ENCODE data around the gene SLC46A2.

Gene SLC46A2

DNA sequence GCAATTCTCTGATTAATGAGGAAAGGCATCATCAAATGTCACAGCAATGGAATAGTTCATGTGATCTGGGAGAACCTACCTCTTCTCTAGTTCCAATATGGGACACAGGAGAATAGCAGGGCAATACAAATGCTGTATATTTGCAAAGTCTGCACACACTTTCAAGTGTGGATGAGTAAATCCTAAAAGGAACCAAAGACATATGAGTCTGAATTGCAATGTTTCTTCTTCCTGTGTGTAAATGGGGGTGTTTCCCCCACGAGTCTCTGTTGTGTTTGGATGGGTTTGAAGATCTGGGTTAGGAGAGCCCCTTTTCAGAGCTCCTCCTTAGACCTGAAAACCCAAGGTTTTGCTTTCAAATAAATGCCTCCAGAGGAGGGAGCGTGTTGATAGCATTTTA lies 26.9 kb downstream of the SLC46A2 start:
- TF ChIP-seq, protein P1, sequence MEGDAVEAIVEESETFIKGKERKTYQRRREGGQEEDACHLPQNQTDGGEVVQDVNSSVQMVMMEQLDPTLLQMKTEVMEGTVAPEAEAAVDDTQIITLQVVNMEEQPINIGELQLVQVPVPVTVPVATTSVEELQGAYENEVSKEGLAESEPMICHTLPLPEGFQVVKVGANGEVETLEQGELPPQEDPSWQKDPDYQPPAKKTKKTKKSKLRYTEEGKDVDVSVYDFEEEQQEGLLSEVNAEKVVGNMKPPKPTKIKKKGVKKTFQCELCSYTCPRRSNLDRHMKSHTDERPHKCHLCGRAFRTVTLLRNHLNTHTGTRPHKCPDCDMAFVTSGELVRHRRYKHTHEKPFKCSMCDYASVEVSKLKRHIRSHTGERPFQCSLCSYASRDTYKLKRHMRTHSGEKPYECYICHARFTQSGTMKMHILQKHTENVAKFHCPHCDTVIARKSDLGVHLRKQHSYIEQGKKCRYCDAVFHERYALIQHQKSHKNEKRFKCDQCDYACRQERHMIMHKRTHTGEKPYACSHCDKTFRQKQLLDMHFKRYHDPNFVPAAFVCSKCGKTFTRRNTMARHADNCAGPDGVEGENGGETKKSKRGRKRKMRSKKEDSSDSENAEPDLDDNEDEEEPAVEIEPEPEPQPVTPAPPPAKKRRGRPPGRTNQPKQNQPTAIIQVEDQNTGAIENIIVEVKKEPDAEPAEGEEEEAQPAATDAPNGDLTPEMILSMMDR (IDR thresholded peaks at IDR 0.05; ENCODE audit: control insufficient read depth, insufficient read depth, low read depth, low read length, missing control alignments), result no peak
- no peak overlapping the region for H3K4me3 ChIP-seq (ENCODE audit: control insufficient read depth, low read depth, low read length)
- no peak for DNase-seq (ENCODE audit: low read depth)

DNA sequence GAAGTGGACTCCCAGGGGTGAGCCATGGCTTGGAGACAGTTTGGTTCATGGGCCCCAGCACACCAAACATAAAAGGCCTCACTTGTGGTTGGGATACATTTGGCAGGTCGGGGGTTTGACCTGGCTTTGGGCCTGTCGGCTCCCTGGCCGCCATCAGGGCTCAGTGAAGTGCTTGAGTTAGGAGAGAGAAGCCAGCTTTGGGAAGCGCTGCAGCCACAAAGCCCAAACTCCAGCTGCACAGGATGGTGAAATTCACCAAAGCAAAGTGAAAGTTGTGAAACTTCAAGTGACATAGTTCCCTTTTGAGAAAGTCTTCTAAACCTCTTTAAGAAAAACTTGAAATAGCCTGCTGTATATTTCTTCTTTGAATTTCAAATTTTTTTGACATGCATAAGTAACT lies 27.5 kb downstream of the SLC46A2 start:
- no peak for DNase-seq (ENCODE audit: low read depth)
- TF ChIP-seq, protein P1 (IDR thresholded peaks at IDR 0.05; ENCODE audit: control insufficient read depth, insufficient read depth, low read depth, low read length, missing control alignments), result no peak
- no peak overlapping the region for H3K4me3 ChIP-seq (ENCODE audit: control insufficient read depth, low read depth, low read length)

DNA sequence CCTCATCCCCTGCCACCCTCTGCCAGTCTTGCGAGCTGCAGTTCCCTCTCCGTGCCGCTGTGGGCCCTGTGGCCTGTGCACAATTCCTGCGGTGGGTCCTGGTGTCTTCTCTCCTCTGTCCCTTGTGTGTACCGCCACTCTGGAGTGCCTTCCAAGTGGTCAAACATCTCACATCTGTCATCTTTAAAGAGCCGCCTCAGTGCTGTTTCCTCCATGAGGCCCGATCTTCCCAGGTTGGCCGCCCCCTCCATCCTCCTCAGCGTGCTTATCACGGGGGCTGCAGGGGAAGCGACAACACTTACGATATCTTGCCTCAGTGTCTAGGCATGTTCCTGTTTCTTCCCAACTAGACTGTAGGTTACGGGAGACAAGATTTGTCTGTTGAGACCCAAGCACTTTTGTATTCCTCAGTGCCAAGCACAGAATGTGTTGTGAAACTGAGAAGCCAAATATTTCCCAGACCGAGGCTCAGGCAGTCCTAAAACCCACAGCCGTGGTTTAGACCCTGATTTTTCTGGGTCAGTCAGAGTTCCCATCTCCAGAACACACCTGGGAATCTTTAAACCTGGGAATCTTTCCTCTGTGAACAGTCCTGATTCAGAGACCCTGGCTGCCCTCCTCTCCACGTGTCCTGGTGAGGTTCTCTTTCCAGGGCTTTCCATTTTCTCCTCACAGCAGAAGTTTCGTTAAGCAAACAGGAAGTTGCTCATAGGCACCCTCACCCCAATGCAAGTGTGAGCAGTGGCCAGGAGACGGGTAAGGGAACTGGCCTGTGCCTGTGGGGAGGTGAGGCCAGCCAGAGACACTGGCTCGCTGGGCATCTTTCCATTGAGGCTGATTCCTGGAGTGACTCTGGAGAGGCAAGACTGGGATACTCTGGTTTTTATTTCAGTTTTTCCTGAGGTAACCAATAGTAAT lies 28.8 kb downstream of the SLC46A2 start:
- TF ChIP-seq, protein P1 (IDR thresholded peaks at IDR 0.05; ENCODE audit: control insufficient read depth, insufficient read depth, low read depth, low read length, missing control alignments), result no peak
- DNase-seq (ENCODE audit: low read depth), result no peak
- H3K4me3 ChIP-seq (ENCODE audit: control insufficient read depth, low read depth, low read length), result no peak overlapping the region

DNA sequence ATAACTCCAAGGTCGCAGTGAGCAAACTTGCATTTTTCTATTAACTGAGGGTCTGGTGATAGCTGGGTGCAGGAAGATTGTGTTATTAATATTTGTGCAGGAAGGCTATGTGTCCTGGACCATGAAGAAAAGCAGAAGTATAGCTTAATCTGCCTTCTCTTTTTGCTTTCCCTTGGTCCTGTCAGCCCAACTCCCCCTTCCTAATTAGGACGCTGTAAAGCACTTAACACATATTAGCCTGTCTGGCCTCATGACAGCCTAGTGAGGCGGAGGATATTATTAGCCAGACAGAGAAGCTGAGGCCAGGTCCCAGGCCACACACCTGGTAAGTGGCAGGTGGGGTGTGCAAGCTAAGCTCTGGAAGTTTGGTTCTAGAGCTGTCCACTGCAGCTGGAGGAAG lies 29.5 kb downstream of the SLC46A2 start:
- TF ChIP-seq, protein P1 (IDR thresholded peaks at IDR 0.05; ENCODE audit: control insufficient read depth, insufficient read depth, low read depth, low read length, missing control alignments), result no peak
- DNase-seq (ENCODE audit: low read depth), result no peak
- no peak overlapping the region for H3K4me3 ChIP-seq (ENCODE audit: control insufficient read depth, low read depth, low read length)

DNA sequence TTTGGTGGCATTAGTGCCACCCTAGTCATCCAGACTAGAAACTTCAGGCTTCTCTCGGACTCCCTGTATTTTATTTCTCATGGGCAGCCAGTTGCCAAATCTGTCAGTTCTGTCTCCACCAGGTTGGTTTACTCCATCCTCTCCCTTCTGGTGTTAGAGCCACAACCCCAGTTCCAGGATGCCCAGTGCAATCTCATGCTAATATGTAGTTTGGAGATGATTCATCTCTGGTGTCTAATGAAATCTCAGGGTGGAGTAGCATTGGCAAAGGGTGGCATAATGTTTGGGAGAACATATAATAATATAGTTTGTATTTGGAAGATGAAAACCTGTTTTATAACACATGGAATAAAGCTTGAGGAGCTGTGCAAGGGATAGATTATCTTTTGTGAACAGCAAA lies 30.2 kb downstream of the SLC46A2 start:
- TF ChIP-seq, protein P1 (IDR thresholded peaks at IDR 0.05; ENCODE audit: control insufficient read depth, insufficient read depth, low read depth, low read length, missing control alignments), result no peak
- DNase-seq (ENCODE audit: low read depth), result no peak
- H3K4me3 ChIP-seq (ENCODE audit: control insufficient read depth, low read depth, low read length), result no peak overlapping the region

DNA sequence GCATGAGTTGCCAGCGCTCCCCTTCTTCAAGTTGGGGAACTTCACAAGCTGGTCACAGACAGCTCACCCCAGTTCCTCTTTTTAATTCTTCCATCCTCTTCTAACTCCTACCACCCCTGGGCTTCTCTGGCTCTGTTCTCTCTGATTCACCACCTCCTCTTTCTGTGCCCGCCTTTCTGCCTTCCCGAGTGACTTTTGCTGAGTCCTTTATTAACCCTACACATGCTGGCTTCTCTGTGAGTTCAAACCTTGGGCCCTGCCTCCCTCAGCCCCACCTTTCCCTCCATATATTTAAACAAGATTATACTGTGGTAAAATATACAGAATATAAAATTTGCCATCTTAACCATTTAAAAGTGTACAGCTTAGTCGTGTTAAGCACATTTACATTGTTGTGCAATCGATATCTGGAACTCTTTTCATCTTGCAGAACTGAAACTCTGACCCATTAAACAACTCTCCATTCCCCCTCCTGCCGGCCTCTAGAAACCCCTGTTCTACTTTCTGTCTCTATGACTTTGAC lies 32.0 kb downstream of the SLC46A2 start:
- no peak overlapping the region for H3K4me3 ChIP-seq (ENCODE audit: control insufficient read depth, low read depth, low read length)
- TF ChIP-seq, protein P1 (IDR thresholded peaks at IDR 0.05; ENCODE audit: control insufficient read depth, insufficient read depth, low read depth, low read length, missing control alignments), result no peak
- no peak for DNase-seq (ENCODE audit: low read depth)
